Breast epithelium (tissue), 4 donors: ENCODE data around the gene C10orf62. TPM values are rescaled to one million over a fixed set of nuclear protein-coding genes. Genes with fewer than 3 reads are reported as not detected.
"Not testable (repeated sequence)": the region's sequence is repeated elsewhere in the genome, so short reads cannot be mapped to it uniquely, and the experiment has no call there.

ENCODE experiments used
- DNase-seq, 2 donors: peaks; one replicate each; pipeline ENCODE4 v3.0.0-alpha.2; 2019; ENCODE audit warnings: low spot score in 2 of 2
- H3K27ac ChIP-seq, 2 donors: fragments of 200-600 bp; sonication (generic) in 1 of 2; one replicate each; pipeline ENCODE4 v1.5.1; 2016 to 2019; ENCODE audit warnings: mild to moderate bottlenecking in 1 of 2
- H3K27me3 ChIP-seq, 2 donors: fragments of 200-600 bp; sonication (generic) in 1 of 2; one replicate each; pipeline versions ENCODE4 v1.5.1 to v1.6.0; 2017 to 2019; ENCODE audit warnings: control low read depth in 1 of 2, mild to moderate bottlenecking in 1 of 2
- H3K36me3 ChIP-seq: fragments of 200-600 bp; one replicate; pipeline ENCODE4 v1.5.1; 2019
- H3K4me1 ChIP-seq, 2 donors: fragments of 200-600 bp; sonication (generic); one replicate each; pipeline ENCODE4 v1.5.1; 2016 to 2019; ENCODE audit warnings: control low read depth in 1 of 2
- H3K4me3 ChIP-seq, 3 donors: fragments of 200-600 bp; sonication (generic); 1 replicate in 2 of 3; 2 replicates in 1 of 3; pipeline ENCODE4 v1.5.1; 2016 to 2019; ENCODE audit warnings: mild to moderate bottlenecking in 3 of 3, moderate library complexity in 2 of 3
- H3K9me3 ChIP-seq, 2 donors: fragments of 200-600 bp; sonication (generic) in 1 of 2; one replicate each; pipeline ENCODE4 v1.5.1; 2016 to 2019; ENCODE audit warnings: control low read depth in 1 of 2
- CTCF ChIP-seq, 3 donors: fragments of 450-650 bp; IDR thresholded peaks; one replicate each; pipeline ENCODE4 v1.5.1; 2016 to 2017; ENCODE audit warnings: antibody characterized with exemption in 3 of 3, mild to moderate bottlenecking in 3 of 3, moderate library complexity in 3 of 3
- POLR2A ChIP-seq: fragments of 450-650 bp; IDR thresholded peaks from one replicate; pipeline ENCODE4 v1.6.1; 2016; ENCODE audit warnings: antibody characterized with exemption, mild to moderate bottlenecking, moderate library complexity
- POLR2AphosphoS5 ChIP-seq, 3 donors: sonication (generic); formaldehyde crosslinking; IDR thresholded peaks; one replicate each; pipeline ENCODE4 v1.6.1; 2017; ENCODE audit warnings: antibody characterized with exemption in 3 of 3
- intact Hi-C: fragments of 100-400 bp; cut with DNase I; formaldehyde crosslinking; loops from one replicate; pipeline ENCODE4 v1.15.1; 2023; ENCODE audit warnings: low total_unique reads
- total RNA-seq, 3 donors: library from RNA; depleted of rRNA; stranded (reverse); fragments of >200 nt; gene quantifications; one replicate each; pipeline ENCODE4 v1.1.0, GENCODE V29; 2016

Gene C10orf62
- total RNA-seq, 3 donors from 2014 or later, result 0.32 to 0.33 TPM; not detected in 1

DNA sequence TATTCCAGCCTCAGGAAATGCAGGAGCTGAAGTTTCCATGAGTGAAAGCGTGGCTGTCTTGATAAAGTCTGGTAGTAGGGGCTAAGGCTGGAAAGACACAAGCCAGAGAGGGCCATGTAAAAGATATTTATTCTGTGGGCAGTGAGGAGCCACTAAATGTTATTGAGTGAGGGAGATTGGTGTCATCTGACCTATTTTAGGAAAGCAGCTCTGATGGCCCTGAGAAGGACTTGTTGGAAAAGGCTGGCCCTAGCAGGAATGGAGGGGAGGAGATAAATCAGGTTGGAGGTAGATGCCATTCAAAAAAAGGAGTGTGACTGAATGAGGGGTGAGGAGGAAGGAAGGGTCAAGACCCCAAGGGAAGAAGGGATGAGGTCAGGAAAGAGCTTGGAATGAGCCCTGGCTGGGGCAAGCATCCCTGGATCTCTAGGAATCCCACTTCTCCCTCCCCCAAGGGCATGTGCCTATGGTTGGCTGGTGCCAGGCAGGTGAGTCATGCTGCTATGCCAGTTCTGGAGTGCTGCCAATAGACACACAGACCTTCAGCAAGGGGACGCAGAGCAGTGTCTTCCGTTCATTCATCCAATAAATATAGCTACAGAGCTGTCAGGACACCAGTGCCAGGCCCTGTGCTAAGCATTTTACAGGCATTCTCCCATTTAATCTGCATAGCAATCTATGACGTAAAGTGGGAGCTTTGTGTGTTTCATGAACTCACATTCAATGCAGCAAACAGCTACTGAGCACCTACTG lies 15.0 kb upstream of the C10orf62 start:
- Histone ChIP-seq H3K4me3 (no peak overlapping the region), H3K4me1 (no peaks in the 10 kb centered on the region), H3K27ac (peak overlapping the region; percentile 60 to 80), H3K27me3 (no peaks in the 10 kb centered on the region), H3K36me3 (no peaks in the 10 kb centered on the region), H3K9me3 (no peaks in the 10 kb centered on the region)
- intact Hi-C loops, result no loop called here
- DNase-seq, result peak; percentile 87 to 95
- TF ChIP-seq POLR2AphosphoS5 (IDR thresholded peaks at IDR 0.05) (peak; percentile 50 to 84 (median 71)), POLR2A (no peak), CTCF (IDR thresholded peaks at IDR 0.05) (no peak)

GRCh38 chr10:97575127-97575668 lies 14.3 kb upstream of the C10orf62 start:
- no peaks in the 10 kb centered on the region for H3K36me3 ChIP-seq
- H3K4me3 ChIP-seq, result no peak overlapping the region
- TF ChIP-seq POLR2A (no peak), CTCF (IDR thresholded peaks at IDR 0.05) (no peak), POLR2AphosphoS5 (IDR thresholded peaks at IDR 0.05) (no peak)
- H3K27ac ChIP-seq, result peak overlapping the region; percentile 60 to 80
- no peaks in the 10 kb centered on the region for H3K4me1 ChIP-seq
- H3K9me3 ChIP-seq, result no peaks in the 10 kb centered on the region
- no peaks in the 10 kb centered on the region for H3K27me3 ChIP-seq
- intact Hi-C loops, result no loop called here
- no peak for DNase-seq

DNA sequence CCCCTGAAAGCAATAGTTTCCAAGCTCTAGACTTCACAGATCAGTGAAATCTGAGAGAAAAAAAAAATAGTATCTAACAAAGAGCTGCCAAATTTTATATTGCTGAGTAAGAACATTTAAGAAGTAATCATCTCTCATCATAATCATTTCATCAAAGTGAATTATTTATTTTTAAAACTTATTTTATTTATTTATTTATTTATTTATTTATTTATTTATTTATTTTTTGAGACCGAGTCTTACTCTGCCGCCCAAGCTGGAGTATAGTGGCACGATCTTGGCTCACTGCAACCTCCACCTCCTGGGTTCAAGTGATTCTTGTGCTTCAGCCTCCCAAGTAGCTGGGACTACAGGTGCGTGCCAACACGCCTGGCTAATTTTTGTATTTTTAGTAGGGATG lies 13.0 kb upstream of the C10orf62 start:
- H3K4me1 ChIP-seq, H3K4me3 ChIP-seq, H3K27ac ChIP-seq, H3K9me3 ChIP-seq, H3K36me3 ChIP-seq, H3K27me3 ChIP-seq, DNase-seq, intact Hi-C loops: not testable (repeated sequence)

- intact Hi-C loops, result no loop called here
- Histone ChIP-seq H3K36me3 (no peaks in the 10 kb centered on the region), H3K4me3 (no peak overlapping the region), H3K9me3 (no peaks in the 10 kb centered on the region), H3K27ac (no peak overlapping the region), H3K27me3 (no peaks in the 10 kb centered on the region), H3K4me1 (no peaks in the 10 kb centered on the region)
- no peak for DNase-seq
- no peak for TF ChIP-seq CTCF (IDR thresholded peaks at IDR 0.05)
- no peak for TF ChIP-seq POLR2A
- no peak for TF ChIP-seq POLR2AphosphoS5 (IDR thresholded peaks at IDR 0.05)
Measured at GRCh38 chr10:97577701-97578100, 11.8 kb upstream of the C10orf62 start.

- H3K27ac ChIP-seq, result no peak overlapping the region
- H3K36me3 ChIP-seq, result no peaks in the 10 kb centered on the region
- peak overlapping the region in 2 of 3 donors; percentile 26 to 42 for H3K4me3 ChIP-seq
- TF ChIP-seq POLR2A (no peak), POLR2AphosphoS5 (IDR thresholded peaks at IDR 0.05) (no peak), CTCF (IDR thresholded peaks at IDR 0.05) (no peak)
- H3K27me3 ChIP-seq, result no peaks in the 10 kb centered on the region
- intact Hi-C loops, result no loop called here
- no peaks in the 10 kb centered on the region for H3K9me3 ChIP-seq
- H3K4me1 ChIP-seq, result no peaks in the 10 kb centered on the region
- no peak for DNase-seq
Measured at GRCh38 chr10:97578171-97578844, 11.2 kb upstream of the C10orf62 start.
